Activated gamma-delta T cell treated with Interleukin-2 at 50 U/mL for 16 hours (primary cell): ENCODE data around the gene HOXB3.
A peak's percentile ranks its signal among the peaks of the same experiment; 100 is the strongest.

Experiments used
- DNase-seq: peaks from one replicate; pipeline ENCODE4 v3.0.0-alpha.2; 2020

Gene HOXB3

DNA sequence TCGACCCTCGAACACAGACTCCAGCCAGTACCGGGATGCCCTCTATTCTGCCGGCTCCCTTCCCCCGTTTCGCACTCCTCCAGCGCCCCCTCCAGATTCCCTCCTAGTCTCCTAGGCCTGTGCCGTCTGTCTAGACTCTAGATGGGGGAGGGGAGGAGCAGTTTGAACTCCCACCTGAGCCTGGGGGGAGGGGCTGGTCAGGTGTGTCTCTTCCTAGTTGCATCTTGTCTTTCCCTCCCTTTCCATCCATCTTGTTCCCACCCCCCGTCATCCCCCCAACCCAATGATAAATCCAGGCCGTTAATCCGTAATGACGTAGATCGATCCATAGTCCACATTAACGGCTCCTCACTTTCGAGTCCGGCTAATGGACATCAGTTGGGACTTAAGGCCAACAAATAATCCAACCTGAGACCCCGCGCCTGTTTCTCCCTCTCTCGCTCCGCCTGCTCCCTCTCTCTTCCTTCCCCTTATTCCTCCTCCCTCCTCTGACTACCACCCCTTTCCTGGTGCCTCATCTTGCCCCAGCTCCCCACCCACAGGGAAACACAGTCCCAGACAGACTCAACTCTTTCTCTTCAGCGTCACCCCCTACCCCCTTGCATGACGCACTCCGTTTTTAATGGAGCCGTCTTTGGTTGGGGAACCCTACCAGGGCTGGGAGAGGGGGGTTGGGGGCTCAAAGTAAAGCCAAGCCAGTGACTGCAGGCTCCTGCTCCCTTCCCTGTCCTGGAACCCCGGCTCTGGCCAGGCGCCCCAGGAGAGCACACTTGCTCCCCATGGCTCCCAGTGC is 6.9 kb upstream of the HOXB3 start:
- DNase-seq: no peak

DNA sequence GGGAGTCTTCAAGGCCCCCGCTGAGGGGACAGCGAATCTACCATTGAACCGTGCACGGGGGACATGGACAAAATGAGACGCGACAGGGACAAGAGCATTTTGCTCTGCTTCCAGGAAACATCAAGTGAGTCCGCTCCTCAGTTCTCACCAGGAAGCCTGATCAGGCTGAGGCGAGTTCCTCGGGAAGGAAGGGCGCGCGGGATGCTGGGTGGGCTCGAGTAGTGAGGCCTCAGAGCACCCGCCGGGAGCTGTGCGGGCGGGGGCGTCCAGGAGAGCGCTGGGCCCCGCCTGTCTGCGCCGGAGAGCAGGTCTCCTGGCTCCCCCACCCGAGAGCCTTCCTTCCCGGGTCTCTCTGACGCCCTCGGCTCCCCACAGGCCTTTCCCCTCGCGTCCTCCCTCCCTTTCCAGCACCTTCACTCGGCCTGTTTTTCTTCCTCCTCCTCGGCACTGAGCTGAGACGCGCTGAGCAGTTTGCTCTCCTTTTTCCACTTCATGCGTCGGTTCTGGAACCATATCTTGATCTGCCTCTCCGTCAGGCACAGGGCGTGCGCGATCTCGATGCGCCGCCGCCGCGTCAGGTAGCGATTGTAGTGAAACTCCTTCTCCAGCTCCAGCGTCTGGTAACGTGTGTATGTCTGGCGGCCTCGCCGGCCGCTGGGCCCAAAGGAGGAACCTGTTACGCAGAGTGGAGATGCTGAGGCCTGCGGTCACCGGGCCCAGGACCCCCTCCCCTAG is 6.1 kb upstream of the HOXB3 start:
- DNase-seq: no peak

DNA sequence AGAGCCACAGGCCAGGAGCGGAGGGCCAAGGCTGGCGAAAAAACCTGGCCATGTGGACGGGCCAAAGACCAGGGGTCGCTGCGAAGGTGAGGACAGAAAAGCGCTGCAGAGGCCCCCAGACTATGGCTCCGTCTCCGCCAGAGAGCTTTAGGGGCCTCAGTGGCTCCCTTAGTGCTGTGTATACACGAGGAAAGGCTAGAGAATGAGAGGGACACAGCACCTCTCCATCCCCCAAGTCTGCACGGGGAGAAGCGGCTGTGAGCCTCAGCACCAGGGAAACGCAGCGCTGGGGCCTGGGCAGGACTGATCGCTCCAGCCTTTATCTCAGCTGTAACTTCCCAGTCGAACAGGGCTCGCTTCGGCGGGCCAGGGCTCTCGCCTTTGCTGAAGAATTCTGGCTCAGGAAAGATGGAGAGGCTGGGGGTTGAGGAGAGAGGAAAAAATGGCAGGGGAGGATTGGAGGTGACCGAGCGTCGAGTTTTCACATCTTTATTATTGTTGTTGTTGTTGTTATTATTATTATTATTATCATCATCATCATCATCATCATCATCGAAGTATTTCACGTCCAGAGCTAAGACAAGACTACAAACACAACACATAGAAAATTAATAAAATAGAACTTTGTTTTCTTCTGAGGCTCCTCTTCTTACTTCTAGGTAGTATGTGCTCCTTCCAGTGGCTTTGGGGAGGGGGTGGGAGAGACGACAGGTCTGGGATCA is 5.4 kb upstream of the HOXB3 start:
- DNase-seq: no peak

DNA sequence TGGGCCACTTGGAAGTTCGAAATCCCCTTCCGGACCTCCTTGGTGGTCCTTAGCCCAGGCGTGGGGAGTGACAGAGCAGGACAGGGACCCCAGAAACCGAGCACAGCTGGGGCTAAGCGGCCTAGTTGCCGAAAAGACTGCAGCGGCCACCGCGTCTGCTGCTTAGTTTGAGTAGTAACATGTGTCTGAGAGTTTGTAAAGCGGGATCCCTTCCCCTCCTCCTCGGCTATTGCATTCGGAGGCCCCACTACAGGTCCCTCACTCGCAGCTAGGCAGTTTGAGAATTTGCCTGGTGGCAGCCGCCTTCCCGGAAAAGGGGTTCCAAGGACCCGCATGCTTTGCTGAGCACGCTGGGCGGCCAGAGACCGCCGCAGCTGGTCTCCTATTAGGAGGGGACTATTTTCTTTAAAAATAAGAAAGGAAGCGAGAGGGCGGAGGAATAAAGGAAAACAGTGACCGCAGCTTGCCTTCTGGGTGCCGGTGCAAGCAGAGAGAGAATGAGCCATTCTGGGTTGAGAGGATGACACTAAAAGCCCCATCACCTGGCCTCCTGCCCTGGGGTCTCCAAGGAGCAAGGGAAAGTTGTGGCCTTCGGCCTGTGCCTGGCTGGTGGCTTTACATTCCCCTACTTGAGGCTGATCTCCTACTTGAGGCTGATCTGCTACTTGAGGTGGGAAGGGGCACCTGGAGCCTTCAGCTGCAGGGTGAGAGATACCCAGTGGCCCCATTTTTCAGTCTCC is 4.7 kb upstream of the HOXB3 start:
- DNase-seq: no peak

DNA sequence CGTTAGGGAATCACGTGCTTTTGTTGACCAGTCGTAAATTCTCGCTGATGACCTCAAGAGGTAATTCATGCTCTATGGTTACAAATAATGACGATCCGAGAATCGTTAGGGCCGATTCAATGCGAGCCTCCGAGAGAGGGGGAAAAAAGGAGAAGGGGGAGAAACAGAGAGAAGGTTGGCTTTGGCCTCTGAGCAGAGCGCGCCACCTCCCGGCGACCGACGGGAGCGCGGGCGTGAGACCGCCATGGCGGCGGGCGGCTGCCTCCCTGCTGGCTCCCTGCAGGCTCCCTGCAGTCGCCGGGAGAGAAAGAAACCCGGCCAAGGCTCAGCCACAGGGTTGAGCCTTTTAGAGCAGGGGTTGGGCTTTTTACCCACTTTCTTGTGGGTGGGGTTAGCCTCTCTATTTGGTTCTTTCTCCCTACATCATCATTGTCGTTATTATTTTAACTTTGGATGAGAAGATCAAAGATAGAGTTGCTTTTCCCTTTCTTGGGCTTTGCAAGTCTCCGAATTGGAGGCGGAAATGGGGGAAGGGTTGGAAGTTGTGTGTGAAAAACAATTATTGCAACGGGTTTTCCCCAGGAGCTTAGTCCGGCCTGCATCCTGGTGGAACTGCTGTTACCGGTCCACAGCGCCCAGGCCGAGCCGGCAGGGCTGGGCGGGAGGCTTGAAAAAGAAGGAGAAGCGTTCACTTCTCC is 3.9 kb upstream of the HOXB3 start:
- DNase-seq: peak; percentile 77

DNA sequence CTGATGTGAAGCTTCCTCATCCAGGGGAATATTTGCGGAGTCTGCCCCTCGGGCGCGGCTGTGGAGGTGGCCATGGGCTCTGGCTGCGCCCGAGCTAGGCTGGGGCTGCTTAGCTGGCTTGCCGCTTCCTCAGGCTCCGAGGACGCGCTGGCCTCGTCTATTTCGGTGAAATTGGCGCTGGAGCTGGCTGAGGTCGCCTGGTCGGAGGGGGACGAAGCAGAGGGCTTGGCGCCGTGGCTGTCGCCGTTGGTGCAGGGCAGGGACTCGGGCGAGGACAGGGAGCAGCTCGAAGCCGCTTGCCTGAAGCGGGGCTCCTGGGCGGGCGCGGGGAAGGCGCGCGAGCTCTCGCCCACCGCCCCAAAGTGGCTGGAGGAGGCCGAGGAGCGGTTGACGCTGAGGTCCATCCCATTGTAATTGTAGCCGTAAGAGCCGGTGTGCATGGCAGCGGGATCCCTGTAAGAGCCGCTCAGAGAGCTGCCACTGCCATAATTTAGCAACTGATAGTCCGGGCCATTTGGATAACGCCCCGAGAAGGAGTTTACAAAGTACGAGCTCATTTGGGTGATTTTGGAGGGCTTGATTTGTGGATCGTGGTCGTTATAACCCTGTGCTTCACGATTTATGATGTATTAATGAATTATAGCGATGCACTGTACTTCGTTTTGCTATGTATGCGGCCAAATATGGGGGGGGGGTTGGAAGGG is 3.2 kb upstream of the HOXB3 start, which contains the start of gene HOXB5:
HOXB5 (minus strand) TSS at position 654 of the 704 bp plus-strand sequence; CDS start at position 557, 97 bp downstream.
- no peak for DNase-seq

DNA sequence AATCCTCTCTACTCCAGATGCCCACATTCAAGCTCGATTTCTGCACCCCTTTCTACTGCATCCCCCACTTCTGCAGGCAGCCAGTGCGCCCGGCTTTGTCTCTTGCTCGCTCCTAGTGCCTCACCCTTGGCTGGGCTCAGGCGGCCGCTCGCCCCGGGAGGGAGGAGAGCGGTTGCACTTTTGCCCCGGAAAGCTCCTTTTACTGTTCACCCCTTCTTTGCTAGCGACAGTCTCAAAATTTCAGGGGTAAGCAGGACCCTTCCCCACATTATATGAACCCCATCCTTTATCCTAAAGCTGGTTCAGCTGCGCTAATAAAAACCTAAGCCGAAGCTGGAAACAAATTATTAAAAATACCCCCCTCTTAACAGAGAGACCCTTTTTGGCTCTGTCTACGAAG is 2.5 kb upstream of the HOXB3 start:
- no peak for DNase-seq

DNA sequence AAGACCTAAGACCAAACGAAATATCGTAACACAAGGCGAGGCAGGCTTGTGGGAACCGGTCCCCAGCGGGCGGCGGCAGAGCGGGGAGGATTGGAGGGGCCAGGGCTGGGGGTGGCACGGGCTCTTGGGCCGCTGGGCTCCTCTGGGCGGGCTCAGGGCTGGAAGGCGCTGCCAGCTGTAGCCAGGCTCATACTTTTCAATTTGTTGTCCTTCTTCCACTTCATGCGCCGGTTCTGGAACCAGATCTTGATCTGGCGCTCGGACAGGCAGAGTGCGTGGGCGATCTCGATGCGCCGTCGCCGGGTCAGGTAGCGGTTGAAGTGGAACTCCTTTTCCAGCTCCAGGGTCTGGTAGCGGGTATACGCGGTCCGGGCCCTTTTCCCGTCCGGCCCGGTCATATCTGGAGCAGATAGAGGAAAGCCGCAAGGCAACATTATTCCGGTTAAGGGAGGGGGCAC is 2.0 kb upstream of the HOXB3 start:
- no peak for DNase-seq

DNA sequence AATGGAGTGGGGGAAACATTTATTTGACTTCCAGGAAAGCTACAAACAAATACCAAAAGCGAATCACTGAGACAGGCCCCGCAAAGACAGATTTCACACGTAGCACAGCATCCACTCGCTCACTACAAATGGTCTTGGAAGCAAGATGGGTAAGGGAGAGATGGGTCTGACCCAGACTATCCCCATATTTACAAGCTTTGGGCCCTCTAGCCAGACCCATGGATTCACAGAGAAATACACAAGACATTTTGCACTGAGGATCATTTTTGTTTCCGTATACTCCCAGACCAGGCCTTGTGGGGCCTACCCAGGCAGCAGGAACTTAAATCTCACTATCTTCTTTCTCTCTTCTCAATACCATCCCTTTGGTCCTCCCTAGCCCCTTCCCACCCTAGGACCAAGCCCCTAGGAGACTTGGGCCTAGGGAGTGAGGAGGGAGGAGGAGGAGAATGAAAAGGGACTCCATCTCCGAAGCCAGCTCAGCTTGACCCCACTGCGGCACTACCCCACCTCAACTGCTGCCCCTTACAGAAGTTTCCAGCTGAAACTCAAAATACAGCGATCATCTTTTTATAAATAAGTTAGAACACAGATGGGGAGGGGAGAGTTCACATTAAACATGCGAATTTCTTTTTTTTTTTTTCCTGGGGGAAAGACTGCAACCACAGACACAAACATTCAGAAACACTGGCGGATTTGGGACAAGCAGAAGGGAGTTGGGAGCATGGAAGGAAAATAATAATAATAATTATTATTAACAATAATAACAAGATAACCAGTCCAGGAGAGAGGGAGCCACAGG is 1.4 kb upstream of the HOXB3 start:
- DNase-seq: no peak

DNA sequence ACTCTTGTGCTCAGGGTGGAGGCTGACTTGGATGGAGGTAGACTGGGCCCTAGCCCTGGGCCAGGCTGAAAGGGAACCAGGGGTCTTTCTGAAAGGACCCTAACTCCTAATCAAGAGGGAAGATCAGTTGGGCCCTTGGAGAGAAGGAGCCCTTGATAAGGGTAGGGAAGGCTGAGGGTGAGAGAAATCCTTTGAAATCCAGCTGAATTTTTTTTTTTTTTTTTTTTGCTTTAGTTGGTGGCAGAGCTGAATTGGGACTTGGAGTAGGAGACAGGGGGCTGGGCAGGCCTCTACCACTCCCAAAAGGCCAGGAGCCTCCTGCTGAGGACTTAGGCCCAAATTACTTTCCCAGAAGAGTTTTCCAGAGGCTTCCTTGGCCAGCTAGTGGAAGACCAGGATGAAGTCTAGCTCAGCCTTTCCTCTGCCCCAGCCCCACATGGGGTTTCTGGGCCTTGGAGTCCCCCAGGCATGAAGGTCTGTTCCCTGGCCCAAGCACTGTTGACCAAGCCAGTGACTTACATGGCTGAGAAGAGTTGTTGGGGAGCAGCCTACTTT is 643 bp upstream of the HOXB3 start:
- DNase-seq: no peak

DNA sequence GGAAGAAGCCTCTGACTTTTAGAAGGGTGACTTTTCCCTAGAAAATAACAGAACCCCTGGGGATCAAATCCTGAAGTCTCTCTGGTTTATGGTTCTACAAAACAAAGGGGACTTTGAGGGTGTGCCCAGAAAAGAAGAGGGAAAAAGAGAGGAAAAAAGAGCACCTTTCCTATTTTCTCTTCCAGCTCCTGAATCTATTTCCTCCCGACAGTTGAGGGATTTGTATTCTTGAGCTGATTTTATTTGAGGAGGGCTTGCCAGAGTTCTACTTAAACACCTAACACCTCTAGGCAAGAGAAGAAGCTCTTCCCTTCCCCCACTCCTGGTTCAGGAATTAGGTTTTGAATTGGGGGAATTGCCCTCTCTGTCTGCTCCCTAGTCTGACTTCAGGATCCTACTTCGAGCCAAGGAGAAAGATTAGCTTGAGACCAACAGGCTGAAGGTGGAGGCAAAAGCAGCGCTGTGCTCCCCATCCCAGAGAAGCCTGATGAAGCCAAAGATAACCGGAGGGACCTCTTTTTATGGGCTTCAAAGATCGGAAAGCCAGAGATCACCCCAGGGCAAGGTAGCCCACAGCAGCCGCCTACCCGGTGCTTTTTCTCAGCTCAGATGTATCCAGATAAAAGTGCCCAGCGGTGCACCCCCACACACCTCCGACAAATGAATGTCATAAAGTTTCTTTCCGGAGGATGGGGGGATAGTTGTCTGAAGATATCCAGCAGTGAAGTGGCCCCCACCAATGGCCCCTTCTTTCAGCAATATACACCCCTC is 796 bp downstream of the HOXB3 start:
- DNase-seq: no peak

DNA sequence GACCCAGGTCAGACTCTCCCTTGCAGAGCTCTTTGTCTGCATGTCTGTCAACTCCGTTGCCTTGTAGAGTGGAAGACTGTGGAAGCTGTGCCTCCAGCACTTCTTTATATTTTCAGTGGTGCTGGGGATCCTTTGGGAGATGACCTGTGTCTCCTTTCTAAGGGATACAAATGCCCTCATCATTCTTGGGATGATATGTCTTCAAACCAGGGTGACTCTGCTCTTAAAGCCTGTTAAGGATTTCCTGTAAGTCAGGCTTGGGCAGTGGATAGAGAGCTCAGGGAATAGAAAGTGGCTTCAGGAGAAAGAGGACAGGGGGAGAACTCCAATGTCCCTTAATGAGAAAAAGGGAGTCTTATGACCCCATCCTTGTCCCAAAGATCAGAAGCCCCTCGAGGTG is 1.5 kb downstream of the HOXB3 start:
- DNase-seq: no peak

DNA sequence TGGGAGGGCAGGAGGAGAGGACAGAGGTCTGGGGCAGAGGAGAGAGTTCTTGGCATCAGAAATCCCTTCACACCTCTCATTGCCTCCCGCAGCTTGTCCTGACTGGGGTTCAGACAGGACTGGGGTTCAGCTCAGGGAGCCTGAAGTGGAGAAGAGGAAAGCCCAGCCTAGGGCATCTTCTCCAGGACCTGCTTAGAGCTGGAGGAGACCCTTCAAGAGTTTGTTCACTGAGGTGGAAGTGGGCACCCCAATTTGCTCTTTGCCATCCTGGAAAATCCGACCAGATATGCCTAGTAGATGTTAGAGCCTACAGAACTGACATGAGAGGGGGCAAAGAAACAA is 2.0 kb downstream of the HOXB3 start:
- no peak for DNase-seq

DNA sequence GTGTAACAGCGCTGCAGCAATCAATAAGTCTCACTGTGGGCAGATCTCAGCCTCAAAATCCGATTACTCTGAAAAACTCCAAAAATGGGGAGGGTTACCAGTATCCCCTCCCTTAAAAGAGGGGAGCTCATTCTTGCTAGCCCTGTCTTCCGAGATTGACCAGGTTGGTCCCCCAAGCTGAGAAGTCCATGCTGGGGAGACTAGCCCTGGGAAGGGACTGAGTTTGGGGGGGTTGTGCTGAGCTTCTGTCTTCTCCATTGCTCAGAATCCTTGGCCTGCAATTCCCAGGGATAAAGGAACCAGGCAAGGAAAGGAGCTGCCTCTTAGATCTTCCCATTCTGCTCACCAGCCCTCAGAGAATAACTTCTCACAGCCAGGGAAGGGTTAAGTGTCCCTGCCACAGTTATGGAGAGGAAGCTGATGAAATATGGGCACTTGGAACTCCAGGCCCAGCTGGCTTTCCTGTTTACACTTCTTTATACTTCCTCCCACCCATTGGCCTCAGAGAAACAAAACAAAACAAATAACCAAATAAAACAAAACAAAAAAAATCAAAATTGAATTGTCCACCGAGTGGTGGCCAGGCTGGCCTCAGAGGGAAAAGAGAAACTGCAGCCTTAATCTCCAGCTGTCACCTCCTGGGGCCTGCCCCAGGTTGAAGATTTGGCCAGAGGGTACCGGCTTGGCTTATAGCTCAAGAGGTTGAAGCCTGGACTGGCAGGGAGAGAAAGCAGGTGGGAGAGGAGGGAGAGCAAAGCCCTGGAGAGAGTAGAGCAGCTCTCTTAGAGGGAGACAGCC is 2.6 kb downstream of the HOXB3 start:
- no peak for DNase-seq

DNA sequence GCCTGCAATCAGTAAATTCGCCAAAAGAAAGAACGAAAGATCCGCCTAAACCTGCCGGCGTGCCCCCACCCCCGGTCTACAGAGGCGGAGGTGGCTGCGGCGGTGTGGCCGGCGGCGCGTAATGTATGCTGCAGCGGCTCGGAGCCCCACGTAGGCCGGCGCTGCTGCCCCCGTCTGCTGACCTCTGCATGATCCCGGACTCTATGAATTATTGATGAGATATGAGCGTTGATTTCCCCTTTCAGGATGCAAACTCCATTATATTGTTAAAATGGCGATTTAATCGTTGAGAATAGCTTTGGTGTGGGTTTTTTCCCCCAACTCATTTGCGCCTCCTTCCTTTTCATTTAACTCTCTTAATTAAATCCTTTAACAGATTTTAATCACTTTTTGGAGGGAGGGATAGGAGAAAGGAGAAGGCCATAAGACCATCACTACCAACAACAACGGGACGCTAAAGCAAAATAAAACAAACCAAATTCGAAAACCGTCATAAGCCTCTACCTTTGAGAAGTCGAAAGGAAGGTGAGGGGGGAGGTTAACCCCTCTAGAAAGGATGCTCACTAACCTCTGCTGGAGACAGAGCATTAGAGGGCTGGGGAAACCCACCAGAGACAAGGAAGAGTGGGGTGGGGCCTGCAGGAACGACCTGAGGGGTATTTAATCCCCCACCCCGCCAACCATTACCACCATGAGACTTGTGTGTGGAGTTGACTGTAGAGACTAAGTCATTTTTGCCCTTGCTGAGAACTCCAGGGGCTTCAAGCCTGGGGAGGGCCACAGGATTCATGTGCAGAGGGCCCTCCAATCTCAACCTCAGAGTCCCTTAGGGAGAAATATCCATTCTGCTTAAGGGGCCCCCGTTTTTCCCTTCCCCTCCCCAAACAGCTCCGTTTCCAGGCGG is 3.4 kb downstream of the HOXB3 start:
- DNase-seq: no peak

DNA sequence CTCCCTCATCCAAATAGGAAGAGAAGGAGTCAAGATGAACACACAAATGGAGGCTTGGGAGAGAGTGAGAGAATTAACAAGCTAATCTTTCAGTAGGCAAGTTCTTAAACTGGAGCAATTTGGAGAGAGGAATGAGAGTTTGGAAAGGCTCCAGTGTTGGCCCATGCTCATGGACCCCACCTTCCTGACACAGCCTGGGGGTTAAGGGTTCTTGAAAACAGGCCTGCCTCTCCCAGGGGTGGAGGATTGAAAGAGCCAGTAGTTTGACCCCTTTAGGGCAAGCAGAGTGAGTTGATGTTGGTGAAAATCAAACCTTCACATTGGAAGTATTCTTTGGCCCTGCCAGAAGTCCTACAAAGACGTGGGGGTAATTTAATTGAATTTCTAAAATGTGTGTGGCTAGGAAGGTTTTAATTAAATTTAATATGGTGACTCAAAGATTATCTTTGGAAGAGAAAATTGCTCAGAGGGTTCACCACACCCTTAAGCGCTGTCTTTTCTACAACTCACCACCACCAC is 5.8 kb downstream of the HOXB3 start:
- no peak for DNase-seq

DNA sequence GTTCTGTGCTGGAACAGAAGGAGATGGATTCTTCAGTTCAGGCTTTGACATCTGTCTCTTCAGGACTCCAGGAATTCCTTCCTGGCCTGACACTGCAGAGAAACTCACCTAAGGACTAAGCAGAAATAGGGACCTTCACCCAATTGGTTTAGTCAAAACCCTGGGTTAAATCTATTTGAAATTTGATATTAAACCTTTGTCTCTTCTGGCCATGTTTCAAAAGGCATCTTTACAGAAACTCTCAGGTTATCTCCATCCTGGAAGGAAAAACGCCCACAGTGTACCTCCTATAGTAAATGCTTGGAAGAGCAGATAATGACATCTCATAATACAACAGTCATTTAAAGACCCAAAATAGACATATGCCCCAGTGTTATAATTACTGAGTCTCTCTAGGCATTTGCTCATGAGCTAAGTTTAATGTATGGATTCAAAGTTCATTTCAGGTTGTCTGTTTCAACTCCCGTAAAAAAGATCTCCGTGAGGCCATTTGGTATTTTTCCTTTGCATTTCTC is 6.3 kb downstream of the HOXB3 start:
- DNase-seq: no peak
